ENCODE data around the gene LENEP.

DNA sequence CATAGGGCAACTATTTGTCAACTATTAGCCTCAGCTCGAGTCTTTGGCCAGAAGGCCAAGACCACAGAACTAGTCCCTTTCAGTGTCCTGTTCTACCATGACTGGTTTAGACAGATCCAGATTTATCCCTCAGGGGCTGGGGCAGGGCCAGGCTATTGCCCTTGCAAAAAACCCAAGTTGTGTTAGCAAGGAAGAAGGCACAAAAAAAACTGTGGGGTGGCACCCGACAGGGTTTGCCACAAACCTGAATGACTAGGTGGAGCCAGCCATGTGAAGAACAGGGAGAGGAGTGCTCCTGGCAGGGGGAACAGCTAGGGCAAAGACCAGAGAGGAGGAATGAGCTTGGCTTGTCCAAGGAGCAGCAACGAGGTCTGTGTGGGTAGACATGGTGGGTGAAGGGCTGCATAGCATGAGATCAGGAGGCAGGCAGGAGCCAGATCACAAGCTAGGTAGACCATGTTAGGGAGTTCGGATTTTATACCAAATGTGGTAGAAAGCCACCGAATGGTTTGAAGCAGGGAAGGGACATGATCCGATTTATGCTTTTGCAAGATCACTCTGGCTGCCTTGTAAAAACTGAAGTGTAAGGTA, 44.6 kb downstream of the LENEP start:
- TF ChIP-seq, protein P1, sequence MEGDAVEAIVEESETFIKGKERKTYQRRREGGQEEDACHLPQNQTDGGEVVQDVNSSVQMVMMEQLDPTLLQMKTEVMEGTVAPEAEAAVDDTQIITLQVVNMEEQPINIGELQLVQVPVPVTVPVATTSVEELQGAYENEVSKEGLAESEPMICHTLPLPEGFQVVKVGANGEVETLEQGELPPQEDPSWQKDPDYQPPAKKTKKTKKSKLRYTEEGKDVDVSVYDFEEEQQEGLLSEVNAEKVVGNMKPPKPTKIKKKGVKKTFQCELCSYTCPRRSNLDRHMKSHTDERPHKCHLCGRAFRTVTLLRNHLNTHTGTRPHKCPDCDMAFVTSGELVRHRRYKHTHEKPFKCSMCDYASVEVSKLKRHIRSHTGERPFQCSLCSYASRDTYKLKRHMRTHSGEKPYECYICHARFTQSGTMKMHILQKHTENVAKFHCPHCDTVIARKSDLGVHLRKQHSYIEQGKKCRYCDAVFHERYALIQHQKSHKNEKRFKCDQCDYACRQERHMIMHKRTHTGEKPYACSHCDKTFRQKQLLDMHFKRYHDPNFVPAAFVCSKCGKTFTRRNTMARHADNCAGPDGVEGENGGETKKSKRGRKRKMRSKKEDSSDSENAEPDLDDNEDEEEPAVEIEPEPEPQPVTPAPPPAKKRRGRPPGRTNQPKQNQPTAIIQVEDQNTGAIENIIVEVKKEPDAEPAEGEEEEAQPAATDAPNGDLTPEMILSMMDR (IDR thresholded peaks at IDR 0.05): no peak
- no peak for TF ChIP-seq POLR2A (IDR thresholded peaks at IDR 0.05)
